Hindlimb muscle (tissue), 1 donor: ENCODE data around the gene TMIGD1. TPM values are rescaled to one million over a fixed set of nuclear protein-coding genes. Genes with fewer than 3 reads are reported as not detected.

Experiments
- DNase-seq: peaks from one replicate; pipeline ENCODE4 v3.0.0-alpha.2; 2013
- polyA plus RNA-seq: library from polyadenylated mRNA; unstranded; fragments of 120-200 nt; gene quantifications from one replicate; pipeline ENCODE4 v1.2.1, GENCODE V29; 2013; ENCODE audit not compliant: insufficient read length

TMIGD1 gene
- polyA plus RNA-seq, 1 donor, result not detected

DNA sequence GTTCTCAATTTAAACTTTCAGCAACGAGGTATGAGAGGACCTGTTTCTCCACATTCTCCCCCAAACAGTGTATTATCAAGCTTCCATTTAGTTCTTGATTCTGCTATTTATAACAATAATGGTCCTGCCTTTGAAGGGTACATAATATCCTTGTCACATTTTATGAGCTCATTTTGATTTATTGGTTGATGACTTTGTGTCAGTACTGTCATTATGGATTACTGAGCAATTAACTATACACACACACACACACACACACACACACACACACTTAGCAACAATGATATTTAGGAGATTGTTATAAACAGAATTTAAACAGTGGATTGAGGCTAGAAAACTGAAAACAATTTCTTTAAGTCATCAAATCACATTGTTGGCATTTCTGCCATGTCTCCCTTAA is 7.0 kb downstream of the TMIGD1 start:
- DNase-seq, result no peak

DNA sequence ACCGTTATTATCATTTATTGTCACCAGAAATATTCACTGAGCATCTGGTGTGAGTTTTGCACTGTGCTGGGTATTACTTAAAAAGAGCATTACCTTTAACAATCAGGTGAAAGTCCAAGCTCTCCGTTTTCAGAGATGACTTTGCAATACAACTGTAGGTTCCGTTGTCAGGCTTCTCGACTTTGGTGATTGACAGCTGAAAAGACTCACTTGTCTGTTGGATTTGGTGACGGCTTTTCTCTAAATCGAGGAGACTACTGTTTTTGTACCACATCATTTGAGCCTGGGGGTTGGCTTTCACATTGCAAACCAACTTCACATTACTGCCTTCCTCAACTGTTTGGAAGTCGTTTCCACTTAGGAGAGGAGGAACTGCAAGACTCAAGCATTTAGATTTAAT is 9.1 kb downstream of the TMIGD1 start:
- DNase-seq, result no peak

GRCh38 chr17:30323895-30324319 is 9.9 kb downstream of the TMIGD1 start:
- no peak for DNase-seq

DNA sequence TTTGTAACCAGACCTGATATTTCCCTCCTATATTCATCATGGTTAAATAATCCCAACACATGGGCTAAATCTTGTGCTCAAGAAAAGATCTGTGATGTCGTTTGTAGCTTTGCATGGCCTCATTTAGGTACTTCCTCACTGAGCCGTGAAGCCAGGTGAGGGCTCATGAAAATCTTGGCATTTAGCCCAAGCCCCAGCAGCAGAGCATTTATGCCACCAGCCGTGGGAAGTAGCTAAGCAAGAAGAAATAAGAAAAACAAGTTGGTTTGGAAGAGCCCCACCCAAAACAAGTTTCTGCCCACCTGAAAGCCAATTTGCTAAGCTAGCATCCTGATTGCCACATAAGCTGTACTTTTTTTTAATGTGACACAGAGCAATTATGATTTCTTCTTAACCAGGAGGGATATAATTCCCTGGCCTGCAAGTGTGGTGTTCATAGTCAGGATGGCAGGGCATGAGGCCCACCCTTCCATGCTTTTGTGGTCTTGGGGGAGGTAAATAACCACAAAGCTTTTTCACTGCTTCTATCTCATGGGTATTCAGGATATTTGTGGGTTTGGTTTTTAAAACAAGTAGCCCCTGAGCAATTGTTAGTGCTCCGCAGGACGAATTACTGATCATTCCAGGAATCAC is 10.5 kb downstream of the TMIGD1 start:
- DNase-seq, result no peak

- DNase-seq, result no peak
Measured at GRCh38 chr17:30321314-30321713, 12.5 kb downstream of the TMIGD1 start.

DNA sequence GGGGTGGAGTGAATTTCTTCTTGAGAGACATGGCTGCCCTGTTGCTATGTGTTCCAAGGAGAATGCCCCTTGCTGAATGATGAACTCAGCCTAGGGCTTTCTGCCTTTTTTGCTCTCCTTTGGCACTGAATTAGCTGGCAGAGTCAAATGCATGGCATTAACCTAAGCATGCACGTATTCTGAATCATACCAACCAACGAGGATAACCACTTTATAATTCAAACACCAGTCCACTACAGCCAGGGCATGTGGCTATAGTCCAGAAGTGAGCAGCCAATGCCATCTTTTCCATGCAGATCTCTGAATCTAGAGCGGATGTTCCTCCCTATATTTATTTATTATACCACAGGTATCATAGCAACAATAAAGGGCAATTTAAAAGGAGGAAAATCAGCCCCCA is 15.7 kb downstream of the TMIGD1 start:
- DNase-seq, result no peak

DNA sequence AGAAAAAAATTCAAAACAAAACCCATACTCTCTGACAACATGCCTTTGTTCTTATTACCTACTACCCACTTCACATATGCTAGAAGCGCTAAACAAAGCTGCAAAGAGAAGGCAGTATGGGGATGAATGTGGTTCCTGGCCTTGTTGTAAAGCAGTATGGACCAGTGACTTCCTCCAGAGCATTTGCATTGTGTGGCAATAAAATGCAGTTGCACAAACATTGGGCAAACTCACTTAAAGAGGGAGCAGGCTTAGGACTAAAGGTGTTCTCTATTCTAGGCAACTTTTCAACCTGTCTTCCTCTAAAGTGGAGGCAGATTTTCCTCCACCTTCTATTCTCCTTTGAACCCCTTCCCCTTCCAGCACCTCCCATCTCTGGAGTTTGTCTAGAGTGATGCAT is 17.1 kb downstream of the TMIGD1 start:
- DNase-seq, result no peak

GRCh38 chr17:30315106-30315505 is 18.8 kb downstream of the TMIGD1 start:
- no peak for DNase-seq

DNA sequence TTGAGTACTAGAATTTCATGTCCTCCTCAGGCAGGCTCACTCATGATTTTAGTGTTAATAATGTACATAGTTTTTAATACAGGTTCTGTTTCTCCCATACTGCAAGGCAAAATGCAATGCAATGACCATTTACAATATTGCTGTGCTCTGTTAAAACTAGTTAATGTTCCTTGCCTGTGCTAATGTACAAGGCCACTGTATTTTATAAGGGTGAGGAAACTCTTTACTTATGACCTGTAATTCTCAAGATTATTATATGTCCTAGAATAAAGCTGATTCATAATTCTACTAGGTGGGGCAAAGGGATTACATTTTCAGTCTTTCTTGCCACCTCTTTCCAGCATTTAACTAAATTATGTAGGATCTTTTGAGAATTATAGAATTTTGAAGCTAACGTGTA is 19.4 kb downstream of the TMIGD1 start:
- no peak for DNase-seq

DNA sequence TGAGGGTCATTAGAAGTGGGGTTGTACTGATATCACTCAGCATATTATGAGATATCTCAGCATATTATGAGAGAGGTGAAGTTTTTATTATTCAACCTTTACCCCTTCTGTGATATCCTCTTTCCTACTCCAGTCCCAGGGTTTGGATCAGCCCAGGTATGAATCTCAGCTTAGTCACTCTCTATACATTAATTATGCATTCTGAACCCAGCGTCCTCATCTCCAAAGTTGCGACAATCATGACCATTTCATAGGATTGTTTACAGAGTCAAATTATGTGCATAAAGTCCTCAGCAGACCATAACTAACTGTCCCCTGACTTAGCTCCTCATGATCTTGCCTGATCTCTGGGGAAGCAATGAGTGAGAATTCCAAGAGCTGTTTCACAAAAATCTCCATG is 21.6 kb downstream of the TMIGD1 start:
- no peak for DNase-seq

DNA sequence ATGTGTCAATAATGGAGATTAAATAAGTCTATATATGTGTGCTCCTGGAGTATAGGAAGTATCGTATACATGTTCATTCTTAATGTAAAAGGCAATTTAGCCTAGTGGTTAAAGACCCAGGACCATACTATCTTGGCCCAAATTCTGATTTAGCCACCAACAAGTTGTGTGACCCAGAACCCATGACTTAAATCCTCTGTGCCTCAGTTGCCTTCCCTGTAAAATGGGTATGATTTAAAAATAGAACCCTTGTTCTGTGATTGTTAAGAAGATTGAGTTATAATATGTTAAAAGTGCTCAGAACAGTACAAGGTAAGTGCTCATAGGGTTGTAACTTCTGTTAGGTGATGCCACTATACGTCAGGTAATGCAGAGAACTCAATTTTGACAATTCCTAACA is 23.3 kb downstream of the TMIGD1 start:
- no peak for DNase-seq

GRCh38 chr17:30309591-30309990 is 24.3 kb downstream of the TMIGD1 start:
- DNase-seq, result no peak

GRCh38 chr17:30308406-30308805 is 25.5 kb downstream of the TMIGD1 start:
- no peak for DNase-seq

- no peak for DNase-seq
Measured at GRCh38 chr17:30304778-30305177, 29.1 kb downstream of the TMIGD1 start.

- DNase-seq, result no peak
Measured at GRCh38 chr17:30302241-30302640, 31.6 kb downstream of the TMIGD1 start.

DNA sequence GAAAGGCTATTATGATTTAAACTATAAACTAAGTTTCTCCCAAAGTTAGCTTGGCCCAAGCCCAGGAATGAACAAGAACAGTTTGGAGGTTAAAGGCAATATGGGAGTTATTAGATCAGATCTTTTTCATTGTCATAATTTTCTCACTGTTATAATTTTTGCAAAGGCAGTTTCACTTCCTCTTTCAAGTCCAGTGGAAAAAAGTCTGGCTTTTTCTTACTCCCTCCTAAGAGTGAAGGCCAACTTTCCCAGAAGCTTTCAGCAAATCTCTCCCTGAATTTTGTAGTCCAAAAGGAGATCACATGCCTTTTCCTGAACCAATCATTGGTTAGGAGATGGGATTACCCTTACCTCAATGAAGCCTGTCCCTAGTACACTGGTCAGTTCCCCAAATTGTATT is 33.0 kb downstream of the TMIGD1 start:
- no peak for DNase-seq

- no peak for DNase-seq
Measured at GRCh38 chr17:30299000-30299399, 34.9 kb downstream of the TMIGD1 start.

DNA sequence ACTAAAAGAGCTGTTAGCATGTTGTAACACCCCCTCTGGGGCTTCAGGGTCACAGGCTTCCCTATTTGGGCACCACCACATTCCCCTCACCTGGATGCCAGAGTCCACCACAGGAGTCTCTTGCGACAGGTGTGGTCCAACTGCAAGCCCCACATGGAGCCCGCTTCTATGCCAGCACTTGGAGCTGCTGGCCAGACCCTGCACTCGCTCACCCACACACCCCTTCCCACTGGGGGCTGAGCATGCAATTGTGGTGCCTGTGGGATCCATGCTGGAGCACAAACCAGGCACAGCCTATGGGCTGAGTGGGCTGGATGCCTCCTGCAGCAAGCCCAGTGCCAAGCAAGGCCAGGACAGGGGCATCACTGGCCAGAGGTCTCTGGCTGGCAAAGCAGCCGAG is 36.1 kb downstream of the TMIGD1 start:
- DNase-seq, result no peak

- DNase-seq, result no peak
Measured at GRCh38 chr17:30296499-30297080, 37.3 kb downstream of the TMIGD1 start.

- DNase-seq, result no peak
Measured at GRCh38 chr17:30292286-30292858, 41.5 kb downstream of the TMIGD1 start.

DNA sequence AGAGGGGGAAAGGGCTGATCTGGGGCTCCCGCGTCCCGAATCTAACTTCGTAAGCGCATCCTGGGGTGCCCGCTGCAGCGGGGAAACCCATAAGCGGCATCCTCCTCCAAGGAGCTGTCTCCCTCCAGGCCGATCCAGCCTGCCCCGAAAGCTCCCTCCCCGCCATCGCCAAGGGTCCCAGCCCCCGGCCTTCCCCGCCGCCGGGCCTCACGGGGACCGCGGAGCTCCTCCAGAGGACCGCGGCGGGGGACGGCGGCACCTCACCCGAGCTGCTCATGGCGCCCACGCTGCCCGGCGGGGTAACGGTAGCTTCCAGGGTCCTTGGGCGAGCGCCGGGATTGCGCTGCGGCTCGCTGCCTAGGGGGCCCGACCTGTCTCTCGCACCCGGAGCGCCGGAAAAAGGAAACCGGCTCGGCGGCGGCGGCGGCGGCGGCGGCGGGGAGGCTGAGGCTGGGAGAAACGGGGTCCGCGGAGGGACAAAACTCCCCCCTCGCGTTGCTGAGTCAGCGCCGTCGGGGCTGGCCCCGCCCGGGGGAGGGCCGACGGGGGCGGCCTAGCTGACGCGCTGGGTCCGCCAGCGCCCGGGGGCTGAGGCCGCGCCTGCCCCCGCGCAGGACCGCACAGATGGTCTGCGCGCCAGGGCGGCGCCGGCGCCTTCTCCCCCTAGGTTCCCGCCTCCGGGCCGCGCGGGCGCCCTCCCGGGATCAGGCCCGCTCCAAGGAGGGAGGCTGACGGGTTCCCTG is 42.1 kb downstream of the TMIGD1 start, which contains the start of gene BLMH:
Gene BLMH, minus strand, starts transcription at position 402 of the 743 bp plus-strand sequence. Its CDS starts 125 bp downstream, at position 277.
- DNase-seq, result peak; percentile 88

- DNase-seq, result peak; percentile 23
Measured at GRCh38 chr17:30290696-30291542, 42.9 kb downstream of the TMIGD1 start.

- no peak for DNase-seq
Measured at GRCh38 chr17:30290077-30290476, 43.8 kb downstream of the TMIGD1 start.
